ENCODE measurements around the gene IL21R. TPM values are rescaled to one million over a fixed set of nuclear protein-coding genes. Genes with fewer than 3 reads are reported as not detected.

Gene IL21R
- polyA plus RNA-seq (ENCODE audit: insufficient read length in 4 of 4) = under 1 TPM; 0.14 to 0.34 (median 0.28) TPM

- no peak for DNase-seq (ENCODE audit: low read depth in 4 of 4, low spot score in 3 of 4)
Measured at GRCh38 chr16:27401768-27402568, at the start of gene IL21R. IL21R (plus strand) TSS chr16:27402174; CDS start chr16:27430072, 27,898 bp downstream.

DNA sequence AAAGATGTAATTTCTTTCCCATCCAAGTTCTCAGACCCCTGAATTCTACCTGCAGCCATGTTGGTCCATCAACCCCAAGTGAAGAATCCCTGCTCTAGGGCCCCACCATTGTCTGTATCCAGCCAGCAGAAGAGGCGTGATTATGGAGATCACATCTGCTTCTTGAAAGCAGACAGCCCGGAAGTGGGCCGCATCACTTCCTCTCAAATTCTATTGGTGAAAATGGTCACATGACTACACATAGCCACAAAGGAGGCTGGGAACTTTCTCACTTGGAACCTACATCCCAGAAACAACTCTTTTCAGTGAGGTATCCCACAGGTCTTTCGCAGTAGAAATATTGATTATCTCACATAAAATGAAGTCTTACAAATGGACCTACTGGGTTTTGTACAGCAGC, 48.1 kb upstream of the IL21R start:
- DNase-seq (ENCODE audit: low read depth in 4 of 4, low spot score in 3 of 4) = no peak

GRCh38 chr16:27355610-27356009, 46.4 kb upstream of the IL21R start:
- DNase-seq (ENCODE audit: low read depth in 4 of 4, low spot score in 3 of 4) = no peak

- DNase-seq (ENCODE audit: low read depth in 4 of 4, low spot score in 3 of 4) = no peak
Measured at GRCh38 chr16:27356794-27357193, 45.2 kb upstream of the IL21R start.

GRCh38 chr16:27359051-27359450, 42.9 kb upstream of the IL21R start:
- DNase-seq (ENCODE audit: low read depth in 4 of 4, low spot score in 3 of 4) = no peak

GRCh38 chr16:27359615-27360014, 42.4 kb upstream of the IL21R start:
- DNase-seq (ENCODE audit: low read depth in 4 of 4, low spot score in 3 of 4) = no peak

DNA sequence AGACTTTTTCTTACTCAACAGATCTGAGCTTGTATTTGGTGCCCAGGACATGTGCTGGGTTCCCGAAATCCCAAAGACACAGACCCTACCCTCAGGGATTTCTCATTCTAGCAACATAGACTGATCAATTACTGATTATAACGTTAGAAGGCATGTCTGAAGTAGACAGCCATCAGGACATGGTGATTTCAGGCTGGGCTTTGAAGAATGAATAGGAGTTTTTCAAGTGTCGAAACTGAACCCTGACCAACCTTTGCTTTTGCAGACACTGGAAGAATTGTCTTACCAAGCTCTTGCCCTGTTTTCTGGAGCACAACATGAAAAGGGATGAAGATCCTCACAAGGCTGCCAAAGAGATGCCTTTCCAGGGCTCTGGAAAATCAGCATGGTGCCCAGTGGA, 40.0 kb upstream of the IL21R start:
- DNase-seq (ENCODE audit: low read depth in 4 of 4, low spot score in 3 of 4) = no peak

- no peak for DNase-seq (ENCODE audit: low read depth in 4 of 4, low spot score in 3 of 4)
Measured at GRCh38 chr16:27362570-27363245, 39.3 kb upstream of the IL21R start.

- no peak for DNase-seq (ENCODE audit: low read depth in 4 of 4, low spot score in 3 of 4)
Measured at GRCh38 chr16:27363246-27363632, 38.7 kb upstream of the IL21R start.

DNA sequence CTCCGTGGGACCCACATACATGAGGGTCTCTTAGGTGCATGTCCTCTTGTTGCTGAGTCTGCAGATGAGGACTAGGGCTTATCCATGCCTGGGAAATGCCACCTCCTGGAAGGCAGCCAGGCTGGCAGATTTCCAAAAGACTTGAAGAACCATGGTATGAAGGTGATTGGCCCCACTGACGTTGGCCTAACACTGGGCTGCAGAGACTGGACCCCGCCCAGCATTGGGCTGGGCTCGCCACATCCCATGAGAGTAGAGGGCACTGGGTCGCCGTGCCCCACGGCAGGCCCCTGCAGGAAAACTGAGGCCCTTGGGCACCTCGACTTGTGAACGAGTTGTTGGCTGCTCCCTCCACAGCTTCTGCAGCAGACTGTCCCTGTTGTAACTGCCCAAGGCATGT, 38.2 kb upstream of the IL21R start:
- DNase-seq (ENCODE audit: low read depth in 4 of 4, low spot score in 3 of 4) = no peak

DNA sequence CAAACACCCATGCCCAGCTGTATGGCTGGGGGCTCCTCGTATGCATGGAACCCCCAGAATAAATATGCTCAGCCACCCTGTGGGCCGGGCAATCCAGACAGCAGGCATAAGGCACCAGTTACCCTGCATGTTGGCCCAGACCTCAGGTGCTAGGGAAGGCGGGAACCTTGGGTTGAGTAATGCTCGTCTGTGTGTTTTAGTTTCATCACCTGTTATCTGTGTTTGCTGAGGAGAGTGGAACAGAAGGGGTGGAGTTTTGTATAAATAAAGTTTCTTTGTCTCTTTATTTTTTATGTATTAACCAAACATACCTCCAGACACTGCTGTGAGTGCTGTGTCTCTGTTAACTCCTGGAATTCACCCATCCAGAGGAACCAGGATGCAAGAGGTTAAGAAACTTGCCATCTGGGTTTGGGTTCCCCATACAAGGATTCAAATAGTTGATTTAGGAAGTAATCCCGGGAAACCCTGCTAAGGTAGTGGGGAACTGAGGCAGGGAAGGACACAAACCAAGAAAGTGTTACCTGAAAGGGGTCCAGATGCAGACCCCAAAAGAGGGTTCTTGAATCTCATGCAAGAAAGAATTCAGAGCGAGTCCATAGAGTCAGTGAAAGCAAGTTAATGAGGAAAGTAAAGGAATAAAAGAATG, 37.4 kb upstream of the IL21R start:
- DNase-seq (ENCODE audit: low read depth in 4 of 4, low spot score in 3 of 4) = no peak

DNA sequence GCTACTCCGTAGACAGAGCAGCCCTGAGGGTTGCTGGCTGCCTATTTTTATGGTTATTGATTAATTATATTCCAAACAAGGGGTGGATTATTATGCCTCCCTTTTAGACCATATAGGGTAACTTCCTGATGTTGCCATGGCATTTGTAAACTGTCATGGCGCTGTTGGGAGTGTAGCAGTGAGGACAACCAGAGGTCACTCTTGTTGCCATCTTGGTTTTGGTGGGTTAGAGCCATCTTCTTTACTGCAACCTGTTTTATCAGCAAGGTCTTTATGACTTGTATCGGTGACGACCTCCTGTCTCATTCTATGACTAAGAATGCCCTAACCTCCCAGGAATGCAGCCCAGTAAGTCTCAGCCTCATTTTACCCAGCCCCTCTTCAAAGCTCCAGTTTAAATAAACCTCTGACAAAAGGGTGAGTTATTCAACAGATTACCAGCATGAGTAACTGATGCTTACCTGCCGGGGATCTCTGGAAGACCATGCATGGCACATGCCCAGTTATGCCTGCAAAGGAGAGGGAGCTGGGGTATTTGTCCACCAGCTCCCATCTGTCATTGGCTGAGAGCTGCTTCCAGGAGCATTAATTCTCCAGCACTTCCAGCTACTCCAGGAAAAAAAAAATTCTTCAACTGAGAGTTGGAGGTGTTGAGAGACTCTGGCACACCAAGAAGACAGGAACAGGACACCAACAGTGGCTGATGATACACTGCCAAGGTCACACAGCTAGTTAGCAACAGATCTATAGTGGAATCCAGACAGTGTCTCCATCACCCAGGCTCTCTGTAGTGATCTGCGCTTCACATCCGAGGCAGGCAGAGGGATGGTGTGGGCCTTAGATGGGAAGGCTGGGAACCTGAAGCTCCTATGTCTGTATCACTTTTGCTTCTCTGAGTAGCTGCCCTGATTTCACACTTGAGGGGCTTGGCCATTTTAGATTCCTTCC, 36.6 kb upstream of the IL21R start:
- DNase-seq (ENCODE audit: low read depth in 4 of 4, low spot score in 3 of 4) = no peak

DNA sequence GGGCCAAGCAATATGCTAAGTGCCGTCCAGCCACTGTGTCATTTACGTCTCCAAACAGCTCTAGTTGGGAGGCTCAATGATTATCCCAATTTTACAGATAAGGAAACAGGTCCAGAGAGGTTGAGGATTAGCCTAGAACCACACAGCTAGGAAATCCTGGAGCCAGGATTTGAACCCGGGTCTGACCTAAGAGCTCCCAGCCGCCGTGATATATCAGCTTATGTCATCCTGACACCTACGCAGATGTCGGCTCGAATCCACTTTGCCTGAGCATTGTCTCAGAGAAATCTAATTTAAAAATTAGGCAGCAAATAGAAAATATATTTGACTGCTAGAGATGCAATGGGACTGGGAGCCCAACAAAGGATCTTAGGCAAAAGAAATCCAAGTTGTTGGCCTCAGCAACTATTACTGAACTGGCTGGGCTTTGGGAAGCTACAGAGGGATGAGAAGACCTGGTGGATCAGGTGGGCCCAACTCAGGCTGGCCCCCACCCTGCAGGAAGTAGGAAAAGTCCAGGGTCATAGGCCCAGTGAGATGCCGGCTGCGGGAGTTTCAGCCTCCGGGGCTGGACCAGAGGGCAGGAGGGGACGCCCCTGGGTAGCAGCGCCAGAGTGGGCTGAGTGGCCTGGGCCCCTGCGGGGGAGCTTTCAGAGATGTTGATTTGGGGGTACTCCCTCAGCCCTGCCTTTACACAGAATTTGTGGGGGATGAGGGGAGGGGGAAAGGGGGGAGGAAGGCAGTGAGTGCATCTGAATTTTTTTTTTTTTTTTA, 35.1 kb upstream of the IL21R start:
- no peak for DNase-seq (ENCODE audit: low read depth in 4 of 4, low spot score in 3 of 4)

- peak in 2 of 4 donors; percentile 8 to 22 for DNase-seq (ENCODE audit: low read depth in 4 of 4, low spot score in 3 of 4)
Measured at GRCh38 chr16:27367461-27368357, 34.3 kb upstream of the IL21R start.

DNA sequence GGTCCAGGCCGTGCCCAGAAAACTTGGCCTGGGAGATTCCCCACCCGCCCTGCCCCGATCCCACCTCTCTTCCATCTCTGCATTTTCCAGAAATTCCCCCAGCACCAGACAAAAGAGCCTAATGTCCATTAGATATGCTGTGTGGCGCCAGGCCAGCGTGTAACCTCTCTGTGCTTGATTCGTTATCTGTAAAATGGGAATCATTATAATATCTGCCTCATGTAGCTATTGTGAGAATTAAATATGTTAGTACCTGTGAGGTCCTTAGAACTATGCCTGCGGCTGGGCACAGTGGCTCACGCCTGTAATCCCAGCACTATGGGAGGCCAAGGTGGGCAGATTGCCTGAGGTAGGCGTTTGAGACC, 33.6 kb upstream of the IL21R start:
- DNase-seq (ENCODE audit: low read depth in 4 of 4, low spot score in 3 of 4) = no peak

GRCh38 chr16:27369806-27370205, 32.2 kb upstream of the IL21R start:
- DNase-seq (ENCODE audit: low read depth in 4 of 4, low spot score in 3 of 4) = no peak

GRCh38 chr16:27370318-27370717, 31.7 kb upstream of the IL21R start:
- no peak for DNase-seq (ENCODE audit: low read depth in 4 of 4, low spot score in 3 of 4)

GRCh38 chr16:27373312-27373711, 28.7 kb upstream of the IL21R start:
- no peak for DNase-seq (ENCODE audit: low read depth in 4 of 4, low spot score in 3 of 4)
